ENCODE measurements around the gene SIPA1L3.
A peak's percentile ranks its signal among the peaks of the same experiment; 100 is the strongest.

The SIPA1L3 gene

DNA sequence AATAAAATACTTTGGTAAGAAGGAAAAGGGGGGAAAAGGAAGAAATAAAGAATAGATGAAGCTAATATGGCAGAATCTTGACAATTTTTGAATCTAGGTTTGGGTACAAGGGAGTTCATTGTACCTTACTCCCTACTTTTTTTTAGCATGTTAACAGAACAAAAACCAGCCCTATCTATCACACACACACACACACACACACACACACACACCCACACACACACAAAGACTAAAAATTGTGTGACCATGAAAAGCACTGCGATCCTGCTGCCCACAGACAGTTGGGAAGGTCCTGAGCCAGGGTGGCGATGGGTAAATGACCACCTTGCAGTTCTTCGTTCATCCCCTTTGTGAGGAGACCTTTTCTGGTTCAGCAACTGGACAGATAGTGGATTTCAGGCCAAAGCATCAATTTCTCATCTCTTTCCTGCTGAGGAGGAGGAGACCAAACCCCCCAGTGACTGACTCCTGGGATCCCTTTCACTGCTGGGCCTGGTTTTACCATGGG, 91.8 kb downstream of the SIPA1L3 start:
- CTCF ChIA-PET: interaction anchor here (0.7 kb wide), 2 partner anchors 21 to 59 kb away, joined by 3 to 5 read pairs; no protein-coding TSS in a partner anchor
- Histone ChIP-seq H3K4me3 (ENCODE audit: low read depth, low read length) (no peak overlapping the region), H3K27ac (ENCODE audit: extremely low read depth, low read depth, low read length) (no peak overlapping the region), H3K4me1 (ENCODE audit: control insufficient read depth, insufficient read depth, low read length) (peaks cover 17% of the 10 kb centered on the region), H3K9me3 (ENCODE audit: control insufficient read depth, insufficient read depth, low read depth, low read length) (peaks cover 4% of the 10 kb centered on the region), H3K36me3 (ENCODE audit: control insufficient read depth in 2 of 2, insufficient read depth in 1 of 2, low read length in 2 of 2) (peaks cover 0 to 3% of the 10 kb centered on the region in 2 experiments; a peak in 2 of 3 replicates)
- POLR2A ChIA-PET: no interaction called here
- TF ChIP-seq, protein P1, sequence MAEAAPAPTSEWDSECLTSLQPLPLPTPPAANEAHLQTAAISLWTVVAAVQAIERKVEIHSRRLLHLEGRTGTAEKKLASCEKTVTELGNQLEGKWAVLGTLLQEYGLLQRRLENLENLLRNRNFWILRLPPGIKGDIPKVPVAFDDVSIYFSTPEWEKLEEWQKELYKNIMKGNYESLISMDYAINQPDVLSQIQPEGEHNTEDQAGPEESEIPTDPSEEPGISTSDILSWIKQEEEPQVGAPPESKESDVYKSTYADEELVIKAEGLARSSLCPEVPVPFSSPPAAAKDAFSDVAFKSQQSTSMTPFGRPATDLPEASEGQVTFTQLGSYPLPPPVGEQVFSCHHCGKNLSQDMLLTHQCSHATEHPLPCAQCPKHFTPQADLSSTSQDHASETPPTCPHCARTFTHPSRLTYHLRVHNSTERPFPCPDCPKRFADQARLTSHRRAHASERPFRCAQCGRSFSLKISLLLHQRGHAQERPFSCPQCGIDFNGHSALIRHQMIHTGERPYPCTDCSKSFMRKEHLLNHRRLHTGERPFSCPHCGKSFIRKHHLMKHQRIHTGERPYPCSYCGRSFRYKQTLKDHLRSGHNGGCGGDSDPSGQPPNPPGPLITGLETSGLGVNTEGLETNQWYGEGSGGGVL (tag by site-specific recombination; IDR thresholded peaks at IDR 0.05): no peak
- TF ChIP-seq, protein P2, sequence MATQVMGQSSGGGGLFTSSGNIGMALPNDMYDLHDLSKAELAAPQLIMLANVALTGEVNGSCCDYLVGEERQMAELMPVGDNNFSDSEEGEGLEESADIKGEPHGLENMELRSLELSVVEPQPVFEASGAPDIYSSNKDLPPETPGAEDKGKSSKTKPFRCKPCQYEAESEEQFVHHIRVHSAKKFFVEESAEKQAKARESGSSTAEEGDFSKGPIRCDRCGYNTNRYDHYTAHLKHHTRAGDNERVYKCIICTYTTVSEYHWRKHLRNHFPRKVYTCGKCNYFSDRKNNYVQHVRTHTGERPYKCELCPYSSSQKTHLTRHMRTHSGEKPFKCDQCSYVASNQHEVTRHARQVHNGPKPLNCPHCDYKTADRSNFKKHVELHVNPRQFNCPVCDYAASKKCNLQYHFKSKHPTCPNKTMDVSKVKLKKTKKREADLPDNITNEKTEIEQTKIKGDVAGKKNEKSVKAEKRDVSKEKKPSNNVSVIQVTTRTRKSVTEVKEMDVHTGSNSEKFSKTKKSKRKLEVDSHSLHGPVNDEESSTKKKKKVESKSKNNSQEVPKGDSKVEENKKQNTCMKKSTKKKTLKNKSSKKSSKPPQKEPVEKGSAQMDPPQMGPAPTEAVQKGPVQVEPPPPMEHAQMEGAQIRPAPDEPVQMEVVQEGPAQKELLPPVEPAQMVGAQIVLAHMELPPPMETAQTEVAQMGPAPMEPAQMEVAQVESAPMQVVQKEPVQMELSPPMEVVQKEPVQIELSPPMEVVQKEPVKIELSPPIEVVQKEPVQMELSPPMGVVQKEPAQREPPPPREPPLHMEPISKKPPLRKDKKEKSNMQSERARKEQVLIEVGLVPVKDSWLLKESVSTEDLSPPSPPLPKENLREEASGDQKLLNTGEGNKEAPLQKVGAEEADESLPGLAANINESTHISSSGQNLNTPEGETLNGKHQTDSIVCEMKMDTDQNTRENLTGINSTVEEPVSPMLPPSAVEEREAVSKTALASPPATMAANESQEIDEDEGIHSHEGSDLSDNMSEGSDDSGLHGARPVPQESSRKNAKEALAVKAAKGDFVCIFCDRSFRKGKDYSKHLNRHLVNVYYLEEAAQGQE (tag by site-specific recombination; IDR thresholded peaks at IDR 0.05): no peak
- TF ChIP-seq, protein P3, sequence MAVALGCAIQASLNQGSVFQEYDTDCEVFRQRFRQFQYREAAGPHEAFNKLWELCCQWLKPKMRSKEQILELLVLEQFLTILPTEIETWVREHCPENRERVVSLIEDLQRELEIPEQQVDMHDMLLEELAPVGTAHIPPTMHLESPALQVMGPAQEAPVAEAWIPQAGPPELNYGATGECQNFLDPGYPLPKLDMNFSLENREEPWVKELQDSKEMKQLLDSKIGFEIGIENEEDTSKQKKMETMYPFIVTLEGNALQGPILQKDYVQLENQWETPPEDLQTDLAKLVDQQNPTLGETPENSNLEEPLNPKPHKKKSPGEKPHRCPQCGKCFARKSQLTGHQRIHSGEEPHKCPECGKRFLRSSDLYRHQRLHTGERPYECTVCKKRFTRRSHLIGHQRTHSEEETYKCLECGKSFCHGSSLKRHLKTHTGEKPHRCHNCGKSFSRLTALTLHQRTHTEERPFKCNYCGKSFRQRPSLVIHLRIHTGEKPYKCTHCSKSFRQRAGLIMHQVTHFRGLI (tag by site-specific recombination; IDR thresholded peaks at IDR 0.05): no peak
- TF ChIP-seq, protein P4, sequence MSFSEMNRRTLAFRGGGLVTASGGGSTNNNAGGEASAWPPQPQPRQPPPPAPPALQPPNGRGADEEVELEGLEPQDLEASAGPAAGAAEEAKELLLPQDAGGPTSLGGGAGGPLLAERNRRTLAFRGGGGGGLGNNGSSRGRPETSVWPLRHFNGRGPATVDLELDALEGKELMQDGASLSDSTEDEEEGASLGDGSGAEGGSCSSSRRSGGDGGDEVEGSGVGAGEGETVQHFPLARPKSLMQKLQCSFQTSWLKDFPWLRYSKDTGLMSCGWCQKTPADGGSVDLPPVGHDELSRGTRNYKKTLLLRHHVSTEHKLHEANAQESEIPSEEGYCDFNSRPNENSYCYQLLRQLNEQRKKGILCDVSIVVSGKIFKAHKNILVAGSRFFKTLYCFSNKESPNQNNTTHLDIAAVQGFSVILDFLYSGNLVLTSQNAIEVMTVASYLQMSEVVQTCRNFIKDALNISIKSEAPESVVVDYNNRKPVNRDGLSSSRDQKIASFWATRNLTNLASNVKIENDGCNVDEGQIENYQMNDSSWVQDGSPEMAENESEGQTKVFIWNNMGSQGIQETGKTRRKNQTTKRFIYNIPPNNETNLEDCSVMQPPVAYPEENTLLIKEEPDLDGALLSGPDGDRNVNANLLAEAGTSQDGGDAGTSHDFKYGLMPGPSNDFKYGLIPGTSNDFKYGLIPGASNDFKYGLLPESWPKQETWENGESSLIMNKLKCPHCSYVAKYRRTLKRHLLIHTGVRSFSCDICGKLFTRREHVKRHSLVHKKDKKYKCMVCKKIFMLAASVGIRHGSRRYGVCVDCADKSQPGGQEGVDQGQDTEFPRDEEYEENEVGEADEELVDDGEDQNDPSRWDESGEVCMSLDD (tag by site-specific recombination; IDR thresholded peaks at IDR 0.05): 0 out of 2 replicates have a peak, but pooled peaks have one; percentile 16
- peak; percentile 74 for TF ChIP-seq EGR2 (tag by site-specific recombination; IDR thresholded peaks at IDR 0.05; ENCODE audit: low read depth)
- TF ChIP-seq ZFHX2 (tag by site-specific recombination; conservative IDR thresholded peaks at IDR 0.05): peak; percentile 80
- no peak for TF ChIP-seq KLF10 (tag by site-specific recombination; IDR thresholded peaks at IDR 0.05)
- TF ChIP-seq, protein P5, sequence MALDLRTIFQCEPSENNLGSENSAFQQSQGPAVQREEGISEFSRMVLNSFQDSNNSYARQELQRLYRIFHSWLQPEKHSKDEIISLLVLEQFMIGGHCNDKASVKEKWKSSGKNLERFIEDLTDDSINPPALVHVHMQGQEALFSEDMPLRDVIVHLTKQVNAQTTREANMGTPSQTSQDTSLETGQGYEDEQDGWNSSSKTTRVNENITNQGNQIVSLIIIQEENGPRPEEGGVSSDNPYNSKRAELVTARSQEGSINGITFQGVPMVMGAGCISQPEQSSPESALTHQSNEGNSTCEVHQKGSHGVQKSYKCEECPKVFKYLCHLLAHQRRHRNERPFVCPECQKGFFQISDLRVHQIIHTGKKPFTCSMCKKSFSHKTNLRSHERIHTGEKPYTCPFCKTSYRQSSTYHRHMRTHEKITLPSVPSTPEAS (tag by site-specific recombination; IDR thresholded peaks at IDR 0.05): peak; percentile 61
- TF ChIP-seq, protein P6, sequence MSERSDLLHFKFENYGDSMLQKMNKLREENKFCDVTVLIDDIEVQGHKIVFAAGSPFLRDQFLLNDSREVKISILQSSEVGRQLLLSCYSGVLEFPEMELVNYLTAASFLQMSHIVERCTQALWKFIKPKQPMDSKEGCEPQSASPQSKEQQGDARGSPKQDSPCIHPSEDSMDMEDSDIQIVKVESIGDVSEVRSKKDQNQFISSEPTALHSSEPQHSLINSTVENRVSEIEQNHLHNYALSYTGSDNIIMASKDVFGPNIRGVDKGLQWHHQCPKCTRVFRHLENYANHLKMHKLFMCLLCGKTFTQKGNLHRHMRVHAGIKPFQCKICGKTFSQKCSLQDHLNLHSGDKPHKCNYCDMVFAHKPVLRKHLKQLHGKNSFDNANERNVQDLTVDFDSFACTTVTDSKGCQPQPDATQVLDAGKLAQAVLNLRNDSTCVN (tag by site-specific recombination; optimal IDR thresholded peaks at IDR 0.05): peak; percentile 19
